GM21381 (cell line): Measurements from ENCODE around the gene DTNB.

Experiments
- ATAC-seq: cut with Tn5 transposase; IDR thresholded peaks from one replicate; pipeline ENCODE4 v1.9.1; 2021; ENCODE audit warnings: mild to moderate bottlenecking, moderate library complexity; ENCODE audit not compliant: unreplicated experiment

DTNB gene

DNA sequence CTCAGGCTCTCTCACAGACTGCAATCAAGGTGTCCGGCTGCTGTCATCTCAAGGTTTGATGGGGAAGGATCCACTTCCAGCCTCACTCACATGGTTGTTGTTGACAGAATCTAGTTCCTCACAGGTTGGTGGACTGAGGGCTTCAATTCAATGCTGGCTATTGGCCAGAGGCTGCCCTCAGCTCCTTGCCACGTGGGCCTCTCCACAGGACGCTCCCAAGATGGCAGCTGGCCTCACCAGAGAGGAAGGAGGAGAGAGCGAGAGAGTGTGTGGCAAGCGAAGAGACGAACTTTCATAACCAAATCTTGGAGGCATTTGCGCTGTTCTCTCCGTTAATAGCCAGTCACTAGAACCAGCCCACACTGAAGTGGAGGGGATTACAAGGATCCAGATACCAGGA, 318.1 kb downstream of the DTNB start:
- ATAC-seq, result no peak

DNA sequence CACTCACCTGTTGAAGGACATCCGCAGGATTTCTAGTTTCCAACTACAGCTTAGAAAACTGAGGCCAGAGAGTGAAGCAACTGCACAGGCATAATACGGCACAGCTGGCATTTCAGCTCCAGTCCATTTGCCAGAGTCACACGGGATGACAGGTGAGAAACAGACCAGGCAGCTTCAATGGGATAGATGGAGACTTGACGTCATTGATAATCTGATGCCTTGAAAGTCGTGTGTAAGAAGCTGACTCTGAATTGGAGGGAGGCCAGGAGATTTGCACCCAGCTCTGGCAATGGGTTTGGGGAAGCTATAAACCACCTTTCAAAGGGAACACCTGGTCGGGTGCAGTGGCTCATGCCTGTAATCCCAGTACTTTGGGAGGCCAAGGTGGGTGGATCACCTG, 319.3 kb downstream of the DTNB start:
- ATAC-seq, result no peak

DNA sequence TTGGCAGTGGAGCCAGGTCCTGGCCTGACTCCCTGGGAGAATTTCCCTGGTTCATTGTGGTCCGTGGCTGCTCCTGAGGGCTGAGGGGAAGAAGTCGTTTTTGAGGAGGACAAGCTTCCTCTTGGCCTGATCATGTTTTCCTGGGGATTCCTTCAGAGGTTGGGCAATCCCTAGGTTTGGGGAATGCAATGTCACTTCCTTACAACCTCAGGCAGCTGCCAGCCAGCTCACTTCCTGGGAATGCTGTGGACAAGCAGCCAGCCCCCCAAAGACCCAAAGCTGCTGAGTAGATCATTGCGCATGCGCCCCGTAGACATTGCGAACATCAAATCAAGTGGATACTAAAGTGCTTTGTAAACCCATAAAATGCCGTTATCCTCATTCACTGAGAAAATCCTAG, 324.0 kb downstream of the DTNB start:
- no peak for ATAC-seq

DNA sequence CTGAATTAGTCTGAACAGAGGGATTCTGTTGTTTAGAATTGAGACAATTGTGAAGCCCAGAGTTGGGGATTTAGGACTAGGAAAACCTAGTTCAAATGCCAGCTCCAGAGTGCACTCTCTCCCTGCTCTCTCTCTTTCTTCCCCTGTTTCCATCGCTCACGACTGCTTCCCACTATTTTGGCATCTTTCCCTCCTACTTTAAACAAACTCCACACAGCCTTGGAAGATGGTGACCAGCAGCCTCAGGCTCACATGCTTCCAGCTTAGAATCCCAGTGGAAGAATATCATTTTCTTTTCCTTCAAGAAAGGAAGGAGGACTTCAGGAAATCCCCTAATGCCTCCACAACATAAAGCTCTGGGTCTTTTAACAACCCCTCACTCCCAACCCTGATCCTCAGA, 325.5 kb downstream of the DTNB start:
- no peak for ATAC-seq

DNA sequence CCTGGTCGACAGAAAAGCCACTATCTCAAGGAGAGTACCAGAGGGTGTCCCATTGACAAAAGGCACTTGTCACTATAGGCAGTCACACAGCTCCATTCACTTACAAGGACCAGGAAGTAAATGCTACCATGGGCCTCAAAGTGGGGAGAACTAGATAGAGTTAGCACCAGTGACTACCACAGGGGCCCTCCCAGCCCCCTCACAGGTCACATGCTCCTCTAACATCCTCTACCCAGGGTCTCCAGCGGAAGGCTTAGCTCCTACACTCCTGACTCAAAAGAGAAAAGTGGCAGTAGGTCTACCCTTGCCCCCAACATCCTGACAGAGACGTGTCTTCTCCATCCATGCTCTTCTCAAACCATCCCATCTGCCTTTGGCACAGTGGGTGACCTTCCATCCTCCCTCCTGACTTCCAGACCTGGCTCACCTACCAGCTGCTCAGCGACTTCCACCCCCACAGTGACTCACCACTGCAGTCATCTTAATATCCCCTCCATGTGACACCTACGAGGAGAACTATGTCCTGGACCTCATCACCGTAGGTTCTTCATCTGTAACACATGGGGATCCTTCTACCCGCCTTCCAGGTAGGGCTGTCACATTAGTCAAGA, 326.1 kb downstream of the DTNB start:
- ATAC-seq, result no peak

DNA sequence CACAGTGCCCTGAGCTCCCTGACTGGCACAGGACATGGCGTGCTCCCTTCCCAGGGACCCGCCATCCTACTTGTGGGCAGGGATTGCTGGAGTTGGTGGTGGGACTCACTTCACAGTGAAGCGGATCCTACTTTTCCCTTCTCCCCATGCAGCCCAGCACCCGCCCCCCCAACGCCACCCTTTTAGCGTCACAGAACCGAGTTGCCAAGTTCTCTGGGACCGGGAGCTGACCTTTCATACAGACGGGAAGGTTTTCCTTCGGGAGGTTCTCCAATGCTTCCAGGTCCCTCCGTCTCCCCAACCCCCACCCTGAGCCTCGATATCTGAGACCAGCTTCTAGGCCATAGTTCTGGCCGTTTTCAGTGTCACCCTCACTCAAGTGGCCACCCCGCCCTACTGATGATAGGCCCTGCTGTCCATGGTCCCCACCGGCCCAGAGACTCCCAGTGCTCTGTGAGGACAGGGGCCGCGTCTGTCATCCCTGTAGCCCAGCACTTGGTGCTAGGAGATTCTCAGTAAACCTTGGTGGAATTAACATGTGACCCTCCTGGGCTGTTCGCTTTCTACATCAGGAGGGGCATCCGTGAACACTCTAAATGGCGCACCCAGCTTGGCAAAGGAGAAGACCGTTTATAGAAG, 330.1 kb downstream of the DTNB start:
- no peak for ATAC-seq

DNA sequence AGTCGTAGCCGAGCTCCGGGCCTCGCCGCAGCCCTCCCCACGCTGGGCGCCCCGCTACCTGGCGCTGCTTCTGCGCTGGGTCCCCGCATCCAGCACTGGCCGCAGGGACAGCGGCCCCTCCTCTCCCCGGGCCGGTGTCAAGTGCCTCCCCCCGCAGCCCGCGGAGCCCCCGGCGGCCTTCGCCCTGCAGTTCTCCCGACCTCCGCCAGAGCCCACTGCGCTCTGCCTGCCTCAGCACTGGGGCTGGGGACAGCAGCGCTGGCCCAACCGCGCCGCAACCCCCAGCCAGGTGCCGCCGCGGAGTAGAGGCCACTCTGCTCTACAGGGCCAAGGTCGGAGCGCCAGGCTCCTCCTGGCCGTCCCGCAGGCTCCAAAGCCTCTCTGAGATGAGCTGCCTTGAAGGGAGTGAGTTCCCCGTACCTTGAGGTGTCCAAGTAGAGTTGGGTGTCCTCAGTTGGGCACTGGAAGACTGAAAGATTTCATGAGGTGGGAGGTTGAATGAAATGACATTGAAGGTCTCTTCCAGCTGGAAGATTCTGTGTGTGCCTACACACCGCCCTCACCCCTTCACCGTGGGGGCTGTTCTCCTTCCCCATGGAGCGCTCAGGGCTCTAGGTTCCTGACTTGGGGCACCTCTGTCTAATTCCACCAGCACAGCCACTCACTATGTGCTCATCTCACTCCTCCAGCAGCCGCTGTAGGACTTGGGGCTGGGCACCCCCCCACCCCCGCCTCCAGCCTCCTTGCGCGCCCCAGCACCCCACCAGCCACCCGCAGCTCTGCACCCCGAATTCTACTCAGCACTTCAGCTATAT, 330.8 kb downstream of the DTNB start:
- ATAC-seq, result peak; percentile 76

DNA sequence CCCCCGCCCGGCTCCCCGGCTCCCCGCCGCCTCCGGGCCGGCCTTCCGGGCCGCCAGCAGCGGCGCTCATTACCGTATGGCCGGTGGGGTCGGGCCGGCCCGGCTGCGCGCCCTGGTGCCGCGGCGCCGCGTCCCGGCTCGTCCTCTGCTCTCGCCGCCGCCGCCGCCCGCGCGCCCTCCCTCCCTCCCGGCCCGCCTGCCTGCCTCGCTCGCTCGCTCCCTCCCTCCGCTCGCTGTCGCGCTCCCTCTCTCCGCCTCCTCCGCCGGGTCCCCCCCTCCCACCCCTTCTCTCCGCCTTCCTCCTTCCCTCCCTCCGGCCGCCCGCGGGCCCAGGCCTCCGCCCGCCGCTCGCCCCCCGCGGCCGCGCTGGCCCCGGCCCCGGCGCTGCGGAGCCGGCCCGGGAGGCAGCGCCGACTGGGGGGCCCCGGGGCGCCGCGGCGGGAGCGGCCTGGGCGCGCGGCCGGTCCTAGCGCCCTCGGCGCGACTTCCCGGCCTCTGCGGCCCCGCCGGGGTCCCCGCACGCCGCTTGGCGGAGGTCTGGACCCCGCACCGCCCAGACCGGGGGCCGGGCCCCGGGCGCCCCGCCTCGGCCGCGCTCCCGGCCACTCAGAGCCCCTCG, 331.5 kb downstream of the DTNB start, which contains the start of gene DNMT3A:
Gene DNMT3A, minus strand, starts transcription at position 173 of the 619 bp plus-strand sequence. CDS start 27,941 bp downstream, outside the sequence.
- peak; percentile 28 for ATAC-seq

DNA sequence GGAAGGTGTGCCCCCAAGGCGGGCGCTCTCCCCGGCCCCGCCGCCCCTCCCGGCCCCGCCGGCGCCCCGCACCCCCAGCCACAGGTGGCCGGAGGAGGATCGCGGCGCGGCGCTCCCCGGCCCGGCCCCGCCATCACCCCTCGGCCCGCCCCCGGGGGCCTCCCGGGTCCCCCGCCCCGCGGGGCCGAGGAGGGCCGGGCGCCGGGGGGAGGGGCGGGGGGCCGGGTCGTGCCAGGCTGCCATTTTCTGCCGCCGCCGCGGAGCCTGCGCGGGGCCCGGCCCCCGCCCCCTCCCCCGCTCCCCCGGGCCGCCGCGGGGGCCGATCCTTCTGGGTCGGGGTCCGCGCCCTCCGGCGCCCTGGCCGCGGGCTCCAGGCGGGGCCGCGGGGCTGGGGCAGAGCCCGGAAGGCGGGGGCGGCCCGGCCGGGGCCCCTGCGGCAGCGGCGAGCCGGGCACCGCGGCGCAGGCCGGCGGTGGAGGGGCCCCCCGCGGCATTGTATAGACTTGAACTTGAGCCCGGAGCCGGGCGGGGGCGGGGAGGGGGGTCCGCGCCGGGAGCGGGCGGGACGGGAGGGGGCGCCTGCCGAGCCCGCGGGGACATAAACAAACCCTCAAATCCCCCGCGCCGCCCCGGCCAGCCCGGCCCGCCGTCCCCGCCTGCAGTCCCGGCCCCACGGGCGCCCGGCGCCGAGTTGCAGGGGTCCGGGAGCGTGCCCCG, 332.2 kb downstream of the DTNB start:
- peak; percentile 21 for ATAC-seq

DNA sequence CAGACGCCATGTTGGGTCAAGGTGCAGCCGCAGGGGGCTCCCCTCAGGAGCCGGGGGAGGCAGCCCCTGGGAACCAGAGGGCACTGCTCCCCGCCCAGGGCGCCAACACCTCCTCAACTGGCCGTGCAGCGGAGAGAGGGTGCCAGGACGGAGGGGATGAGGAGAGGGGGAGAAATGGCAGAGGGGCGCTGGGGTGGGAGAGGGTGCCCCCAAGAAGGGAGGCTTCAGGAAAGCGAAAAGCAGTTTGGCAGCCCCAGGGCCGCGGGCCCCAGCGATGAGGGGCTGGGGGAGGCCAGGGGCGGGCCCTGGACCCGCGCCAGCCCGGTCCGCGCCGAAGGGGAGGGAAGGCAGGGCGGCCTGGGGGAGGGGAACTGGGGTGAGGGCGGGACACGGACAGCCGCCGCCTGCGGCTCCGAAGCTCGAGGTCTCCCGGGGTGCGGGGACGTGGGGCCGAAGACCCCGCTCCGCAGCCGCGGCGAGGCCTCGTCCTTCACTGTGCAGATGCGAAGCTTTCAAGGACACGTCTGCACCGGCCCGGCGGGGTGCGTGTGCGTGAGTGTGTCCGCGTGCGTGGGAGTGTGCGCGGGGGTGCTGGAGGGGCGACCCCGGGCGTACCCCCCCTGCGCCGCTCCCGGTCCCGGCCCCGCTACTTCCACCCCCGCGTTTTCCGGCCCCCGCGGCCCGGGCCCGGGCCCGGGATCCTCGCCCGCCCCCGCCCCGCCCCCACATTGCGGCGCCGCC, 333.0 kb downstream of the DTNB start:
- peak; percentile 5 for ATAC-seq

DNA sequence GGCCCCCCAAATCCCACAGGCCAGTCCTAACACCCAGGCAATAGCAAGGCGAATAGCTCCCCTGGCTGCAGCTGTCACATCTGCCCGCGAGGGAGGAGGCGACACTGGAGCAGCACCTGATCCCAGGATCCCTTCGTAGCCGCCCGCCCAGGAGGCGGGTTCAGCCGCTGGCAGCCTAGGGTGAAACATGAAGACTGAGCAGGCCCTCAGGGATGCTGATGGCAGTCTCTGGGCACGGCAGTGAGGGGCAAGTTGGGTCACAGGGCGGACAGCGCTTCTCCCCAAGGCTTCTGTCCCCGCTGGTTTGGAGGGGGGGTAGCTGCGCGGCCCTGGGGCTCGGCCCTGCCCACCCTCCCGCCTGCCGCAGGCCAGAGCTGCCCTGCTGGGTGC, 333.6 kb downstream of the DTNB start:
- ATAC-seq, result no peak

DNA sequence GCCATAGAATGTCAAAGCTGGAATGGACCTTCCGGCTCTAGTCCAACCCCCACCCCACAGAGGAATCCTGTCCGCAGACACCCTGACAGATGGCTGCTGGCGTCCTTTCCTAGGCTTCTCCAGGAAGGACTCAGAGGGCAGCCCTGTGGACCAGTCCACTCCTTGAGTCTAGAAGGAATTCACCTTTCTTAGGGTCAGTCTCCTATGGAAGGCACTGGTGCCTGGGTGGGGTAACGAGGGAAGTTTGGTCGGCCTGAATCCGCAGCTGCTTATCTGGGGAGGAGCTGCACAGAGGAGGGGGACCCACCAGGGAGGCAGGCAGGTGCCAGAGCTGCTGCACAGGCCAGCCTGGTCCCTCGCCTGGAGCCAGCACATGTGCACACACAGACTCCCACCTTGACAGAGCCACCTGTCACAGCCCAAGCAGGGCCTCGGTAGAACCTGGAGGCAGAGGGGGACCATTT, 334.1 kb downstream of the DTNB start:
- no peak for ATAC-seq

DNA sequence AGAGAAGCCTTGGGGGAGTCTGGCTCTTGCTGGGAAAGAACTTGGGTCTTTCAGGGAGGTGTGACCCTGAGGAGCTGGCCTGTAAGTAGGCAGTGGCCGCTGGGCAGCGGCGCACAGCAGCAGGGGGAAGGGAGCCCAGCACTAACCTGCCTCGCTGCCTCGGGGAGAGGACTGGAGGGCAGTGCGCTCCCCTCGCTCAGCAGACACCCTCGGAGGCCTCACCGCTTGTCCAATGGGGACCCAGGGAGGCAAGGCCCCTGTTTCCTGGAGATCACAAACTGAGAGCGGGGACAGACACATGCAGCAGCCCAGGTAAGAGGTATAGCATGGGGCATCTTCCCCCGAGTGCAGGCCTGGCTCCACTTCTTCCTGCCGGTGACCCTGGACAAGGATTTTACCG, 335.0 kb downstream of the DTNB start:
- ATAC-seq, result no peak

DNA sequence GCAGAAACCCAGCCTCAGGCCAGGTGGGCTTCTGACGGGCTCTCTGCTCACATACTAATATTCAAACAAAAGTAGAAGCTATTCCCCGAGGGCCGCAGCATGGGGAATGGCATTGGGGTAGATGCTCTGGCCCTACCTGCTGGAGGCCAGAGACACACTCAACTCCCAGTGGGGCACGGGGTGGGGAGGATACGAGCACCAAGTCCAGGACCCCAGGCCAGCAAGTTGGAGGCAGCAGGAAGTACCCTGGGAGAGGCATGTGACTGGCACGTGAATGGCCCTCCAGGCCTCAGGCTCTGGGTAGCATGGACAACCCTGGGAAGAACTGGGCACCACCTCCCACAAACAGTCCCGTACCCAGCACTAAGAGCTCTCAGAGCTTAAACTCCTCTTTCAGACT, 335.5 kb downstream of the DTNB start:
- no peak for ATAC-seq

DNA sequence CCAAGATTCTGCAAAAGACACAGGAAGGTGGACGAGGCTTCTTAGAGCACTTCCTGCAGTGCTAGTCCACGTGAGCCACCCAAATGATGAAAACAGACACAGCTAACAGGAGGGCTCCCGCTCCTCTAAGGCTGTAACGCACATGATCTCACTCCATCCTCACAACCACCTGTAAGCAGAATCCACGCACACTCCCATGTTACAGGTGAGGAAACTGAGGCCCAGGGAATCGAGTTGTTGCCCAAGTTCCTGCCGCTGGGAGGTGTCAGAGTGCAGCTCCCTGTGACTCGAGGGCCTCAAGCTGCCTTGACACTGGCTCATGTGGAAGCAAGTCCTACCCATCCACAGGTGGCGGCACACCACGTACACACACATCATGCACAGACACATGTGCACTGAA, 336.1 kb downstream of the DTNB start:
- ATAC-seq, result no peak

DNA sequence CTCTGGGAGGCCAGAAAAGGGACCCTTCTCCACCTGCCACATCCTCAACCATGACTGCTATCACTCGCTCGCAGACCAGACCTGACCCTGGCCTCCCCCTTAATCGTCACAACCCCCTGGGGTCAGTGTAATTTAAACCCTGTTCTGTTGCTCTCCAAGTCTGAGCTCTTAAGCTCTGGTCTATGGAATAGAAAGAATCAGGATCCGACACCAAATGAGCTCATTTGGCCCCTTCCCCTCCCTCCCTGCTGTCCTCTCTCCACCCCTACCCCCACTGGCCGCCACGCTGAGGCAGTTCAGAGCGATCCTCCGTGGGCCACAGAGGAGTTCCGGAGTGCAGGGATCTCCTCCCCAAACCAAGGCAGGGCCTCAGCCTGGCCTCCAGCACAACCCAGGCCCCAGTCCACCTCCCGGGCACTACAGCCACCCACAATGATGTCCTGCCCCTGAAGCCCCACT, 337.0 kb downstream of the DTNB start:
- no peak for ATAC-seq

DNA sequence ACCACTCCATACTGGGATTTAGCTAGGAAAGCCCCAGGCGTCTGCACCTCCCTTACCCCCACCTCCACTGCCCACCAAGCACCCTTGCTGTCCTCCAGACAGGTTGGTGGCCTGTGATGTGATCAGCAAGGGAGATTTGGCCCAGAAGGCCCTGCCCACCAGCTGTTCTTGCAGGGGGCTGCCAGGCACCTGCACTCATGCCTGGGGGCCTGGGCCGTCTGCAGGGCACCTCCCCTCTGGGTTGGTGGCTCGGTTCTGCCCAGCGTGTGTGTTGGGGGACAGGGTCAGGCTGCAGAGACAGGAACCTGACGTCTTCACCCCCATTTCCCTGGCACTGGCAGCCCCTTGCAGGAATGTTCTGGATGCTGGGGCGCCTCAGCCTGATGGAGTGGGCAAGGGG, 337.4 kb downstream of the DTNB start:
- ATAC-seq, result no peak

DNA sequence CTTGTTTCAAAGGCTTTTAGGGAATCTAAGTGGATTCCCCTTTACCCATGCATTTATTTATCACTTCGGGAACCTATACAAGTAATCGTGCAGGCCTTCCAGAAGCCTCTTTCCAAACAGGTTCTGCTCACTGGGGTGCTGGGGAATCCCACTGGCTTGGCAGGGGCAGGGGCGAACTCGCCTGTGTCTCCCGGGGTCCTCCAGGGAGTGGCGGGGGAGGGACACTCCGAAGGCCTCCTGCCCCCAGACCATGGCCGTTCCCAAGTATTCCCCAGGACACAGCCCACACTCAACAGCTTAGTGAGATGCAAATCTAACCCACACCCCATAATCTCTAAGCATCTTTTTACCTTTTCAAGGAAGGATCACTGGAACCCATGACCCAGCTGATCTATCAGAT, 338.2 kb downstream of the DTNB start:
- no peak for ATAC-seq

DNA sequence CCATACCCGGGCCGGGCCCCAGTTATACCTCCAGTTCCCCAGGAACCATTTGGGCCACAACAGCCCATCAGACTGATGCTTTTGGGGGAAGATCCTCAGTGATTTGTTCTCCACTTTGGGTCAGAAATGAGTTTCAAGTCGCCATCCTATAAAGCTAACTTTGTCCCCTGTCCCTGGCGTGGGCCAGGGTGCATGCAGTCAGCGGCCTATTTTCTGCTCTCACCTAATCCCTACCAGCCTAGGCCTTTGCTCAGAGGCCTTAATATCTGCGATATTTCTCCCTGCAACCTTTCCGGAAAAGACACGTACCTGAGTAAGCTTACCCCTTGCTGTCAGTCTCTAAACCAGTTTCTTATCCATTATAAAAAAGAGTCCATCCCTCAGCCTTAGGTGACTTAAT, 338.9 kb downstream of the DTNB start:
- ATAC-seq, result no peak

DNA sequence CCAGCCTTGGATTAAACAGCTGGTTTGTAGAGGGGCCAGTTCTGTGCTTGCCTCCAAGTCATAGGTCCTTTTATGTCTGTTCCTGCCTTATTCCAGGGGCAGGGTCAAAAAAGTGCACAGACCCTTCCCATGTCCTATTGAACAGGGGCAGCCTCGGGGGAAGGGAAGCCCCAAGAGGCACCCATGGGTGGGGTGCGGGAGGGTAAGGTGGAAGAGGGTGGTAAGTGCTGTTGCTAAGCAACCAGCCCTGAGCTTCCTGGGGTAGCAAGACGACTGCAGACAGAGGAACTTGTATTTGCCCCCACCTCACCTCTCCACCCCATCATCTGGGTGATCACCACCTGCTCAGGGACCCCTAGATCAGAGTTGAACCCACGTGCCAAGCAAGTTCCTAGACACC, 339.4 kb downstream of the DTNB start:
- no peak for ATAC-seq
